Amniotic stem cell (primary cell): Measurements from ENCODE around the gene ZBTB32.
"Not testable (repeated sequence)": the region's sequence is repeated elsewhere in the genome, so short reads cannot be mapped to it uniquely, and the experiment has no call there.

ENCODE experiments used
- DNase-seq: peaks from one replicate; lab custom pipeline; 2025; lab: John Stamatoyannopoulos, UW

Gene ZBTB32

DNA sequence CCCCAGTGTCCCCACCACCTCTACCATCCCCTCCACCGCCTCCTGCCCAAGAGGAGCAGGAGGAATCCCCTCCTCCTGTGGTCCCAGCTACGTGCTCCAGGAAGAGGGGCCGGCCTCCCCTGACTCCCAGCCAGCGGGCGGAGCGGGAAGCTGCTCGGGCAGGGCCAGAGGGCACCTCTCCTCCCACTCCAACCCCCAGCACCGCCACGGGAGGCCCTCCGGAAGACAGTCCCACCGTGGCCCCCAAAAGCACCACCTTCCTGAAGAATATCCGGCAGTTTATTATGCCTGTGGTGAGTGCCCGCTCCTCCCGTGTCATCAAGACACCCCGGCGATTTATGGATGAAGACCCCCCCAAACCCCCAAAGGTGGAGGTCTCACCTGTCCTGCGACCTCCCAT is 16.3 kb downstream of the ZBTB32 start:
- DNase-seq = no peak

- no peak for DNase-seq
Measured at GRCh38 chr19:35721374-35721773, 17.0 kb downstream of the ZBTB32 start.

- no peak for DNase-seq
Measured at GRCh38 chr19:35722461-35722860, 18.1 kb downstream of the ZBTB32 start.

DNA sequence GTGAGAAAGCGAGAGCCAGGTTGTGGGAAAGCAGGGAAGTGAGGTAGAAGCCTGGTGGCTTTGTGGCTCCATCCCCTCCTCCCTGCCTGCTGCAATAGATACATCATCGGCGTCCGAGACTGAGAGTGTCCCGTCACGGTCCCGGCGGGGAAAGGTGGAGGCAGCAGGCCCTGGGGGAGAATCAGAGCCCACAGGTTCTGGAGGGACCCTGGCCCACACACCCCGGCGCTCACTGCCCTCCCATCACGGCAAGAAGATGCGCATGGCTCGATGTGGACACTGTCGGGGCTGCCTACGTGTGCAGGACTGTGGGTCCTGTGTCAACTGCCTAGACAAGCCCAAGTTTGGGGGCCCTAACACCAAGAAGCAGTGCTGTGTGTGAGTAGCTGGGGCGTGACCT is 18.5 kb downstream of the ZBTB32 start:
- DNase-seq = no peak

GRCh38 chr19:35723671-35724070 is 19.3 kb downstream of the ZBTB32 start:
- DNase-seq = no peak

GRCh38 chr19:35724132-35724531 is 19.8 kb downstream of the ZBTB32 start:
- not testable (repeated sequence) for DNase-seq

DNA sequence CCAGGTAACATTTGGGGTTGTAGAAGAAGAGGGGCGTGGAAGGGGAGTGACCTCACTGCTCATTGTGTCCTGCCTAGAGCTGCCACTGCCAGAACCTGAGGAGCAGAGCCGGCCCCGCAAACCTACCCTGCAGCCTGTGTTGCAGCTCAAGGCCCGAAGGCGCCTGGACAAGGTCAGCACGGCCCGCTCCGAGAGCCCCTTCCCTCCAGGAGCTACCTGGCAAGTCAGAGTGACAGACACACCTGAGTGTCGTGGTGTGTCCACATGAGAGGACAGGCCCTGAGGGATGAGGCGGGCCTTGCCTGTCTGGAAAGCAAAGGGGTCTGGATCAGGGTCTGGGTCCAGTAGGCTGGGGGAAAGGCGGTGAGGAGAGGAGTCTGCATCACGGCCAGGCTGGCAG is 20.2 kb downstream of the ZBTB32 start:
- no peak for DNase-seq

- no peak for DNase-seq
Measured at GRCh38 chr19:35725216-35725861, 21.0 kb downstream of the ZBTB32 start.

DNA sequence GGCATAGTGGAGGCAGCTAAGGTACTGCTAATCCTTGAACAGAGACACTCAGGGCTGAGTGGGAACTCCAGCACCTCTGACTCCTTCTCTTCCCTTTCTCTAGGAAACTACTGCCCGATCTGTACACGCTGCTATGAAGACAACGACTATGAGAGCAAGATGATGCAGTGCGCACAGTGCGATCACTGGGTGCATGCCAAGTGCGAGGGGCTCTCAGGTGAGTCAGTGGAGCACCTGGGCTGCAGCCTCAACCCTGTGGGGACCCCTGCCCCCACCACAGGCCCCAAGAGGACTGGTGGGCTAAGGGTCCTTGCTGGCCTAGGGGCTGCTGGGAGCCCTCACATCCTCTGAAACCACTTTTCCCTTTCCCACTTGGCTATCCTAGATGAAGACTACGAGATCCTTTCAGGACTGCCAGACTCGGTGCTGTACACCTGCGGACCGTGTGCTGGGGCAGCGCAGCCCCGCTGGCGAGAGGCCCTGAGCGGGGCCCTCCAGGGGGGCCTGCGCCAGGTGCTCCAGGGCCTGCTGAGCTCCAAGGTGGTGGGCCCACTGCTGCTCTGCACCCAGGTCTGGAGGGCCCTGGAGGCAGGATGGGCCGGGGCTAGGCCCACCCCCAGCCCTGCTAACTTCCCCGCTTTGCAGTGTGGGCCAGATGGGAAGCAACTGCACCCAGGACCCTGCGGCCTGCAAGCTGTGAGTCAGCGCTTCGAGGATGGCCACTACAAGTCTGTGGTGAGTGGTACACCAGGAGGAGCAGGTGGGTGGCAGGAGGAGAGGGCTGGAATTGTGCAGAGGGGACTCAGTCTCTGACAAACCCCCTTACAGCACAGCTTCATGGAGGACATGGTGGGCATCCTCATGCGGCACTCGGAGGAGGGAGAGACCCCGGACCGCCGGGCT is 22.9 kb downstream of the ZBTB32 start:
- no peak for DNase-seq

GRCh38 chr19:35727956-35728706 is 23.8 kb downstream of the ZBTB32 start:
- no peak for DNase-seq

GRCh38 chr19:35729021-35729420 is 24.7 kb downstream of the ZBTB32 start:
- no peak for DNase-seq

GRCh38 chr19:35729763-35730162 is 25.4 kb downstream of the ZBTB32 start:
- no peak for DNase-seq

GRCh38 chr19:35730326-35730725 is 26.0 kb downstream of the ZBTB32 start:
- DNase-seq = no peak

- DNase-seq = no peak
Measured at GRCh38 chr19:35731353-35731752, 27.0 kb downstream of the ZBTB32 start.

DNA sequence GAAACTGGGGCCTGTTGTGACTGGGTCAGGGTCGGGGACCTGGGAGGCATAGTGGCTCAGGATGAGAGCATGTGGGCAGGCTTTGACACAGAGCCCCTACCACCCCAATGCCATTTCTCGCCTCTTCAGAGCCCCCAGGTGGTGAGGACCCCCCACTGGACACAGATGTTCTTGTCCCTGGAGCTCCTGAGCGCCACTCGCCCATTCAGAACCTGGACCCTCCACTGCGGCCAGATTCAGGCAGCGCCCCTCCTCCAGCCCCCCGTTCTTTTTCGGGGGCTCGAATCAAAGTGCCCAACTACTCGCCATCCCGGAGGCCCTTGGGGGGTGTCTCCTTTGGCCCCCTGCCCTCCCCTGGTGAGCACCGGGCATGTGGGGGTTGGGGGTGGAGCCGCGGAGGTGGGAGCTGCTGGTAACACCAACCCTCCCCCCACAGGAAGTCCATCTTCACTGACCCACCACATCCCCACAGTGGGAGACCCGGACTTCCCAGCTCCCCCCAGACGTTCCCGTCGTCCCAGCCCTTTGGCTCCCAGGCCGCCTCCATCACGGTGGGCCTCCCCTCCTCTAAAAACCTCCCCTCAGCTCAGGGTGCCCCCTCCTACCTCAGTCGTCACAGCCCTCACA is 27.5 kb downstream of the ZBTB32 start:
- no peak for DNase-seq

DNA sequence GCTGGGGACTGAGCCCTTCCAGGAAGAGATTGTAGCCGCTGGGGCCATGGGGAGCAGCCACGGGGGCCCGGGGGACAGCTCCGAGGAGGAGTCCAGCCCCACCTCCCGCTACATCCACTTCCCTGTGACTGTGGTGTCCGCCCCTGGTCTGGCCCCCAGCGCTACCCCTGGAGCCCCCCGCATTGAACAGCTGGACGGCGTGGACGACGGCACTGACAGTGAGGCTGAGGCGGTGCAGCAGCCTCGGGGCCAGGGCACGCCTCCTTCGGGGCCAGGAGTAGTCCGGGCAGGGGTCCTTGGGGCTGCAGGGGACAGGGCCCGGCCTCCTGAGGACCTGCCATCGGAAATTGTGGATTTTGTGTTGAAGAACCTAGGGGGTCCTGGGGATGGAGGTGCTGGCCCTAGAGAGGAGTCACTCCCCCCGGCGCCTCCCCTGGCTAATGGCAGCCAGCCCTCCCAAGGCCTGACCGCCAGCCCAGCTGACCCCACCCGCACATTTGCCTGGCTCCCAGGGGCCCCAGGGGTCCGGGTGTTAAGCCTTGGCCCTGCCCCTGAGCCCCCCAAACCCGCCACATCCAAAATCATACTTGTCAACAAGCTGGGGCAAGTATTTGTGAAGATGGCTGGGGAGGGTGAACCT is 28.3 kb downstream of the ZBTB32 start:
- no peak for DNase-seq

GRCh38 chr19:35733180-35734125 is 29.1 kb downstream of the ZBTB32 start:
- DNase-seq = no peak

GRCh38 chr19:35734273-35734672 is 29.9 kb downstream of the ZBTB32 start:
- DNase-seq = no peak

DNA sequence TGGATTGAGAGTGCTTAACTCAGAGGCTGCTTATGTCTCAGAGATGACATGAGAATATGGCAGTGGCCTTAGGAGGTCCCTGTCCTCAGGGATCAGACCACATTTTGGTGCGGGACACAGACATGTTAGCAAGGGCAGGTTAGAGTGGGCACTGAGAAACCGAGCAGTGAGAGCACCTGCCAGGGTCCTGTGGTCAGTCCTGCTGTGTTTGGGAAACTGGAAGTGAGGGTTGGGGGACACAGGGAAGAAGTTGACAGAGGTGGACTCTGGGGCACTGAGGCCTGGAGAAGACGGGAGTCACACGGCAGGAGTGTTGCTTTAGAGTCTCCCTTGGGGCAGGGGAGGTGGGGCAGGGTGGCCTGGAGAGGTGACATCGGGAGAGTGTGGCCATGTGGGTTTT is 30.5 kb downstream of the ZBTB32 start:
- no peak for DNase-seq
